HG03342 (cell line): Measurements from ENCODE around the gene LINGO4.

Experiments
- ATAC-seq: cut with Tn5 transposase; IDR thresholded peaks from one replicate; pipeline ENCODE4 v1.9.1; 2021; ENCODE audit warnings: mild to moderate bottlenecking, moderate library complexity; ENCODE audit not compliant: unreplicated experiment

Gene LINGO4

DNA sequence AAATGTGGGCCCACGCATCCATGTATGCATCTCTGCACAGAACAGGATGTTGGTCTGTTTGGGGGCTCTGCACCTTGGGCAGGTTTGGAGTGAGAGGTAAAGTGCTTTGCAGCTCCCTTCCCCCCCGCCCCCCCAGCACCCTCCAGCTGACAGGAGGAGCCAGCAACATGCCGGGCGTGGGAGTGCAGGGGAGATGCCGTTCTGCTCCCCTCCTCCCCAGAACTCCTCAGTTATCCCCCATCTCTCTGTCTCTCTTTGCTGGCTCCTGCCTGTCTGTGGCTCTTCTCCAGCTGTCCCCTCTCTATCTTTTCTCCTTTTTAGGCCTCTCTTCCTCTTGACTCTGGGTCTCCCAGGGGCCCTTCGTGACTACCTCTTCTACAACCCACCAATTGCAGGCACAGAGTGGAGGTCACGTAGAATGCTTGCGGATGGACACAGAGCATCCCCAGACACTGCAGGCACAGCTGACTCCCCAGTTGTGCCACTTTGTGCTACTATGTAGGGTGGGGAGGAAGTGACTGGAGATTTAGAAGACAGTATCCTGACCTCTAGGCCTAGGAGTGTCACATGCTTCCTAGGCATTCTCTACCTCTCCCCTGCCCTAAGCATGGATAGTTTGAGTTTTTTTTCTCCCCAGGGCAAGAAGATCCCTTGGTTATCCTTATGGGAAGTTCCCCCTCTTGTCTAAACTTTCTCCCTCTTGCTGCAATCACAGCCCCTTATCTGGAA lies 28.1 kb upstream of the LINGO4 start:
- ATAC-seq = no peak

DNA sequence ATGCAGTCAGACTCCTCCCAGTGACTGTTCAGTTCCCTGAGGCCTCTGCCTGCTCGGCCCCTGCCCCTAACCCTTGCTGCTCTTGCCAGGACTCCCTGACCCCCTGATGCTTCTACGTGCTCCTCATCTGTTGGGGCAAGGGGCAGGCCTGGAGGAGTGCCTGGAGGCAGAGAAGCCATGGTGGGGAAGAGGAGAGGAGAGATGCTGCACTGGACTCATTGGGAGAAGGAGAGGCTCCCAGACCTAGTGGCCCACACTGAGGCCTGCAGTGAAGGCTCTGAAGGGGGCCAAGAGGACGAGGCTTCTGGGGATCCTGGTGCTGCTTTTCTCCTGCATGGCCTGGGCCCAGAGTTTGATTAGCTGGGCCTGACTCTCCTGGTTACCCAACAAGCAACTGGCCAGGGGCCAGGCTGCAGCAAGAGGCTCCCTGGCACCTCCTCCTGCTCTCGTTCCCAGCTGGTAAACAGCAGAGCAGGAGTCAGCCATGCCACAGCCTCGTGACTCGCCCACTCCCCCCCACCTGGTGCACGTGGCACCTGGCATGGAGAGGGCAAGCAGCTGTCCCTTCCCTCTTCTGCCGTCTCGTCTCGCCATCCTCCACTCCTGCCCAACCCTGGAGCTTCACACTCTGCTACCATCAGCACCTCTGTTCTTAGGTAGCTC lies 27.2 kb upstream of the LINGO4 start:
- ATAC-seq = no peak

DNA sequence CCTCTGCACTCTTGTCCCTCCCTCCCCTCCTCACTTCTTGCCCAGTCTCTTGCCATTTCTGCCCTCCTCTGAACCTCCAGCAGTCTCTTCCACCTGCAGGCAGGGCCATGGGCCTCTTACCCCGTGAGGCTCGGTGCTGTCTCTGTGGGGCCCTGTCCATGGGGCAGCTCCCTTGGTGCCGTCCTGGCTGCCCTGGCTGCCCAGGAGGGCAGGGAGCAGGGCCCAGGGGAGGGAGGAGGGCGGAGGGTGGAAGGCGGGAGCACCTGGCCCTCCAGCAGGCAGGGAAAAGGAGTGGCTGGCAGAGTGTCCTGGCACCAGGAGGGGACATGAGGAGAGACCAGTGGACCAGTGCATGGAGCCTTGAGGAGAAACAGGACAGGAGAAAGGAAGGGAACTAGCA lies 26.4 kb upstream of the LINGO4 start, which contains the start of gene RORC:
Gene RORC, minus strand, starts transcription at position 198 of the 400 bp plus-strand sequence. Its CDS starts 38 bp downstream, at position 160.
- no peak for ATAC-seq

DNA sequence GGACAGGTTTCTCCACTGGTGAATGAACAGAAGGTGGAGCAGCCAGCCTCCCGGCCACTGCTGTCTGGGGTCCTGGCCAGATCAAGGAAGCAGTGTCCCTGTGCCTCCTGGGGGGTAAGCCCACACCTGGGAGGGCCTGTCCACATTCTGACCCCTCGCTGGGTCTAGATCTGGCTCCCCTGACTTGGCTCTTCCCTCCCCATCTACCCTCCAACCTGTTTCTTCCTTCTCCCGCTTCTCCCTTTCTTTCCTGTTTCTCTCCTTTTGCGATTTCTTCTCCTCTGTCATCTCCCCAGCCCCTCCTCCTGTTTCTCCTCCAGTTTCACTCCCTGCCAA lies 26.0 kb upstream of the LINGO4 start:
- ATAC-seq = no peak

DNA sequence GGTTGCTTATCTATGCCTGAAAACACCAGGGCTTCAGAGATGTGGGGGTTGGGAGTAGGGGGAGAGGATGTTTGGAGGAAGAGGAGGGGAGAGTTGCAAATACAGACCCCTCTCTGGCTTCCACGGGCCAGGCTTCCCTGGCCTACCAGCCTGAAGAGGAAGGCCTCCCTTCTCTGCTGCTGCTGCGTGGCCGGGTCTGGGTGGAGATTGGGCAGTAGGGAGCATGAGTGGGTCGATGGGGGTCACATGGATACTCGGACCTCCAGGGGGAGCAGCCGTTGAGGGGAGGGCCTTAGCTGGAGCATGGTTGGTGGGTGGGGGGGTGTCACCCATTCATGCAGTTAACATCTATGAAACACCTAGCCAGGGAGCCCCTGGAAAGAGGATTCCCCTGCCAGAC lies 24.8 kb upstream of the LINGO4 start:
- ATAC-seq = no peak

DNA sequence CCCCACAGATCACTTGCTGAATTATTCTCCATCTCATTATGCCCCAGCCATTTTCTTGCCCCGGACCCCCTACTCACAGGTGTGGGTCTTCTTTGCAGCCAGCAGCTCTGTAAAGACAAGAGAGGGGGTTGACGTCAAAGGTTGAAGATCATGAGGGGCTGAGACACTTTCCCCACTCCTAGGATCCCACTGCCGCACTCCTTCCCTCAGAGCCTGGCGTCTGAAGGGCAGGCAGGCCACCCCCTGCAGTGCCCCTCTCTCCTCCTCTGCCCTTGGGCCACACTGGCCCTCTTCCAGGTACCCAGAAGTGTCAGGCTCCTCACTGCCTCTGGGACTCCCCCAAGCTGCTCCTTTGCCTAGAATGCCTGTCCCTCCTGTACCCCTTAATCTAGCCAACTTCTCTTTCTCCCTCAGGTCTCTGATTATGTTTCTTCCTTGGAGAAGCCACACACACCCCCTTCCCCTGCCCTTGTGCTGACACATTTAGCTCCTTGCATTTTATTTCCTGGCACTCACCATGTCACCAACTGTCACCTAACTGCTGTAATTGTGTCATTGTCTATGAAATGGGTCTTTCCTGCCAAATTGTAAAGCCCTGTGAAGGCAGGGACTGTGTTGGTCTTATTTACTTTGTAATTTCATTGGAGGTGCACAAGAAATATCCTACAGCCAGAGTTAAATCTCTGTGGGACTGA lies 24.3 kb upstream of the LINGO4 start:
- ATAC-seq = no peak

DNA sequence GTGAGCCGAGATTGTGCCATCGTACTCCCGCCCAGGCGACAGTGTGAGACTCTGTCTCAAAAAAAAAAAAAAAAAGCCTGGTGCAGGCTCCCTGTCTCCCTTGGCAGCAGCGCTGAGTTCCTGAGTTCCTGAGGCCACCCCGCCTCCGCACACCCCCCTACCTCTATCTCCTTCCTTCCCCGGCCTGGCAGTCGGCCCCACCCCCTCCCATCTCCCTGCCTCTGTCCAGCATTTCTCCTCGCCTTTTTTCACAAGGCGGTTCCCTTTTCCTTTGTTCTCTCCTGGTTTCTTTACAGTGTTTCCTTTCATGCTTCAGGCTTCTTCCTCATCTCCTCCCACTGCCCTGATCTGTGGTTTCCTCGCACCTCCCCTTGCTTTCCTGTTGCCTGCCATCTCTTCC lies 23.7 kb upstream of the LINGO4 start:
- ATAC-seq = no peak

DNA sequence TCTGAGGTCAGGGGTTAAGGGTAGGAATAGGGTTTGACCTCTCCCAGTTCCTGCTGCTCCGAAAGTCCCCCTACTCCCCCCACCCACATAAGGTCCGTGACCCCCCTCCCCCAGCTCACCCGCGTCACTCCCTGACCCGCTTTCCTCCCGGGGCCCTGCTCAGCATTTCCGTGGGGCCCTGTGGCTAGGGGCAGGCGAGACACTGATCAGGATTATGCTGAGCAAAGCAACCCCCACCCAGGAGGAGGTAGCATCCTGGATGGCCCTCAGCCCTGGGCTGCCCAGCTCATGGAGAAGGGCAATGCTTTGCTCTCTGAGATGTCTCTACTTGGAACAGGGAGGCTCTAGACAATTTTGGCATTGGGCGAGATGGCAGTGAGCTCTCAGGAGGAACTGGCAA lies 22.6 kb upstream of the LINGO4 start:
- no peak for ATAC-seq

DNA sequence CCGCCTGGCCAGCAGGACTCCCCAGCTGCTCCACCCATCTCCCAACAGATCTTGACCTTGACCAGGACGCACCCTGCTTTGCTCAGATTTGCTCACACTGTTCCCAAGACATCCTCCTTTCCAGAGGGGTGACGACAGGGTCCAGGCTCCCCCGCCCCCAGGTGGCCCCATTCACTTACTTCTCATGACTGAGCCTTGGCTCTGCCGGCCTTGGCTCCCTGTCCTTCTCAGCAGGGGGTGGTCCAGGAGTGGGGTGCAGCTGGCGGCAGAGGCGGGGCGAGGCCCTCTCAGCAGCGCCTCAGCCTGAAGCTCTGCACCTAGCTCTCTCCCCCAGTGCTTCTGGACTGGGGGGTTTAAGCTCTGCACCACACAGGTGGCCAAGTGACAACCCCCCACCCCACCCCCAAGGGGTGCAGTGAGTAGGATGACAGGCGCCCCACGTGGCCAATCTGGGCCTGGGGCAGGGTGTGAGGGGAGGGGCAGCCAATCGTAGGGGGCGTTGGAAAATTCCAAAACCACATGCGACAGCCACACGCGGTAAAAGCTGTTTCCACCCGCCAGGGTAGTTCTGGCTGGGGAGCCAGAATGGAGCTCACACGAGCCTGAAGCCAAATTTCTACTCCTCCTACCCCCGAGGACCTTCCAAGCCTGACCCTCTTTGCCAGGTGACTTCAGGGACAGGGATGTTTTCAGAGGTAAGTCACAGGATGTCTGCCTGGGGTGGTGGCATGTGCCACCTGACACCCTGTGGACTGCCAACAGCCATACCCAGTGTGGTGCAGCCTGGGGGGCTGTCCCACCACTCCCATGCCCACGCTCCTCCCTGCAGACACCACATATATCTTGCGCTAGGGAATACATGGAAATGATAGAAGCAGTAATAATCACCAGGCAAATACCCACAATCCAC lies 20.8 kb upstream of the LINGO4 start:
- ATAC-seq = no peak

DNA sequence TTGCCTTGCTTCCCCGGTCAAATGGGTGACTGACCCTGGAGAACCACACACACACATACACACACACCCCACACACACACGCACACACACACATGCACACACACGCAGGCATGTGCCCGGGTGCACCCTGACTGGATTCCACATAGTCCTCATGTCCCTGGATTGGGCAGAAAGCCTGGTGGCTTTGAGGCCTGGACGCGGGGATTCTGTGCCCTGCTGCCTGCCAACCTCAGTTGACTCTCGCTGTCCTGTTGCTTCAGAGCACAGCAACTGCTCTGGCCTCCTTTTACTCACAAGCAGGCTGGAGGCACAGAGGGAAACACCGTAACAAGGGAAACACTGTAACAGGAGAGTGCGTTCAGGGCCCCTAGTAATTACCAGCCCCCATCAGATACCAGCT lies 20.0 kb upstream of the LINGO4 start:
- no peak for ATAC-seq

DNA sequence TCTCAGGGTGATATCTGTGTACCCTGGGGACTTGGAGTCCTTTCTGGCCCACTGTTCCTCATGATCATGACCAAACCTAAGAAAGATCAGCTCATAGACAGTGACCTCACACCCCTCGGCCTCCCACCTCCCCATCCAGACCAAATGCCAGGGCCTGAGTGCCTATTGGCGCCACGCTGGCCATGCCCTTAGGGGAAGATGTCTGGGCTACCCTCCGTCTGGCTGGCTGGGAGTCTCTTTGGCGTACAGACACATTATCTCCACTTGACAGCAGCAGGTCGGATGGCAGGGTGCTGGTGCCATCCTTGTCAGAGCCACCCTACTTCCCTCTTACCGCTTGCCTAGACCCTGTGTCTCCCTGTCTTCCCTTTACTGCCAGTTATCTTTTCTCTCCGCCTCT lies 18.0 kb upstream of the LINGO4 start:
- no peak for ATAC-seq

DNA sequence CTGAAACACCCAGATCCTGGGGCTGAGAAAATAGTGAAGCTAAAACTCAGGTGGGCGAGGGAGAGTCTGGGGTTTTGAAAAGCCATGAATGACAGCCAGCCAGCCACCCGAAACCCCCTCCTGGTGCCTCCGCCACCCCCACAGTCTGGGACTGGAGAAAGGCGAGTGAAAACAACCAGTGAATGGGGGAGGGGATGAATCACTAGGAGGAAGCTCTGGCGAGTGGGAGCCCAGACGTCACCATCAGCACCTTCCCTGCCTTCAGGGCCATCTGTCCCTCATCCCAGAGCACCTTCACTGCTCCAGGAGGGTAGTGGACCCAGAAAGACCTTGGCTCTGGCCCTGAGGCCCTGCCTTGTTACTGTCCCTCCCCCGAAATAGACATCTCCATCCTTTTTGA lies 17.2 kb upstream of the LINGO4 start:
- no peak for ATAC-seq

DNA sequence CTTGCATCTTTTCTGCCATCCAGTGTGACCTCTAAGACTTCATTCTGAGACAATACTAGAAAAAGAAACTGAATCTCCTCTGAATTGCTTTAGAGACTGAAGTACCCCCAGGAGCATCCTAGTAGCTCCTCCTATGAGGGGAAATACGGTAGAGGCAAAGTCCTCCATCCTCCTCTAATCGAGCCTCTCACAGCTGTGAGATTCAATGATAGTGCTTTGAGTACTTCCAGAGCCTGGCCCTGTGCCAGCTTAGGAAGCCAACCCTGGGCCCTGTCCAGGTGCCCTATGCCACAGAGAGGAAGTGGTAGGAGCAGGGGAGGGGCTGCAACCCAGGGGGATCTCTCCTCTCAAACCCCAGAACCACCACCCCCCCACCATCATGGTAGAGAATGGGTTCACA lies 15.7 kb upstream of the LINGO4 start:
- no peak for ATAC-seq

DNA sequence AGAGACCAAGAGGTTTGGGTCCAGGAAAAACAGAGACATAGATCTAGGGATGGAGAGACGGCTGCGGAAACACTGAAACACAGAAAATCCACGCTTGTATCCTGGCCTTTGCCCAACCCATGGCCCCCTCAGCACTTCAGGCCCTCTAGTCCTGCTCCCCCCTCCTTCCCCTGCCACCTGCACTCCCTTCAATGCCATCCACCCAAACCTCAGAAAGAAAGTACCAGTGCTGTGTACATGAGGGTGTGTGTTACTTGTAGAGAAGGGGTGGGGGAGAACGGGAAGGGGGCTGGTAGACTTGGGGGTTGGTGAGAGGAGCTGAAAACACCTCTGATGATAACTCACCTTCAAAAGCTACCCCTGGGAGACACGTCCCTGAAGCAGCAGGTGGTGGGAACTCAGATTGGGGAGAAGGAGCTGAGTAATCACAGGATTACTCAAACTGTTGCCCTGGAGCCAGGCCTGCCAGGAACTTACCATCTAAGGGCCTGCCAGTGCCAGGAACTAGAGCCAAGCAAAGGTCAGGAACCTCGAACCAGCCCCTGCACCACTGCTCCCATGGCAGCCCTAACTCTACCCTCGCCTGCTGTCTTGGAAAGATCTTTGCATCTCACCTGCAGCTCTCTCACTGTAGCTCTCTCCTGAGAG lies 14.9 kb upstream of the LINGO4 start:
- no peak for ATAC-seq

DNA sequence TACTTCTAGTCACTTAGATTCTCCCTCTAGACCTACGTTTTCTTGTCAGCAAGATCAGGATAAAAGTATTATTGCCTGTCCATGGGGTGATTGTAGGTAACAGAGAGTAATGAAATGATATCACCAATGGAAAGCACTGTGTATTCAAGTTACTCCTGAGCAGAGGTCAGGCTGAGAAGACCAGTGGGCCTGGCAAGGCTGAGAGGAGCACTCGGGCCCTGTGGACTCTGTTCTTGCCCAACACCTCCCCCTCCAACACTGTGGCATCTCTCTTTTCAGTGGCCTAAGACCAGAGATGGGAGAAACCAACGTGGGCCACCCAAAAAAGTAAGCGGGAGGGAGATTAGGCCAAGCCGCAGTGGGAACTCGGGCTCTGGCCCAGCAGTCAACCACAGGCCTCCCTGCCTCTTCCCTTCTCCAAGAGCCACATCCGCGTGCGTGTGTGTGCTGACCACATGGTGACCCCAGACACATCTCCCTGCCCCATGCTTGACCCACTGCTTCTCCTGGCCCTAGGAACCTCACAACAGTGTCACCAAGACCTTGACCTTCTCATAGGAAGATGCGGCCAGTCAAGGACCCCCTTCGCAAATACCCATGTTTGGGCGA lies 14.1 kb upstream of the LINGO4 start:
- ATAC-seq = no peak

DNA sequence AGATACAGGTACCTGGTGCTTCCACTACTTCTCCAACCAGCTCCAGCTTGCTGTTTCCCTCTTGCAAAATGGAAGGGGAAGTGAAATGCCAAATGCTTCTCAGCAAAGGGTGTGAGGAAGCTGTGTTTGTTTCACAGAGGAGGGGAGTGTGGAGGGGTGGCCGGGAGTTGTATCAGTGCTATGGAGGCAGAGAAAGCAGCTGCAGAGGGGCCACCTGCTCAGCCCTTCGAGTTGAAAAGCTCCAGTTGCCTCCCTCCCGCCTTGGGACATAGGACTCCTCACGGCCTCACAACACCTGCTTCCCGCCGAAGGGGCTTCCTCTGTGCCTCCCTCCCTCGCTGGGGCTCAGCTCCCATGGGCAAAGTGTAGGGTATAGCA lies 12.1 kb upstream of the LINGO4 start:
- no peak for ATAC-seq

DNA sequence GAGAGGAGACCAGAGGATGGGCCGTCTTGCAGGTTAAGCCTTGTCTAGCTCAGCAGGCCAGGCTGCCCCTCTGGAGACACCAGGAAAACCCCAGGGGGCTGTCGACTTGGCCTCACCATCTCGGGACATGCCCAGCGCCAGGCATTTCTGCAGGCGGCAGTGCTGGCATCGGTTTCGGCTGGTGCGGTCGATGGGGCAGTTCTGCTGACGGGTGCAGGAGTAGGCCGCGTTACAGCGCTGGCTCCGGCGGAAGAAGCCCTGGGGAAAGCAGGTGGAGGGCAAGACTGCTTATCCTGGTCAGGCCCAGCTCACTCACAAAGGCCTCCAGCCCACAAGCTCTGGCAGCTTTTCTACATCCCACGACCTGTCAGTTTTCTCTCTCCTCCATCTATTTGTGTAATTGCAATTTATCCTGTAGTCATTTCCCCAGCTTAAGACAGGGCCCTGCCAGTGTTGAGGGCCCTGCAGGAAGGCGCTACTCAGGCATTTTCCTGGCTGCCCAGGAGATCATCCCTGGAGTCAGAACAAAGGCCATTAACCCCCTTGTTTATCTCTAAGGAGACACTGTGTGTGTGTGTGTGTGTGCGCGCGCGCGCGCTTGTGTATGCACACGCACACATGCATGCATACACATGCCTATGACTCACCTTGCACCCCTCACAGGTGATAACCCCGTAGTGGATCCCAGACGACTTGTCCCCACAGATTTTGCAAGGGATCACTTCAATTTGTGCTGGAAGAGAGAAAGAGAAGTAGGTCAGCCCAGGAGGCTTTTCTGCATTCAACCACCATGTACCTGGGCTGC lies 11.5 kb upstream of the LINGO4 start:
- ATAC-seq = no peak

DNA sequence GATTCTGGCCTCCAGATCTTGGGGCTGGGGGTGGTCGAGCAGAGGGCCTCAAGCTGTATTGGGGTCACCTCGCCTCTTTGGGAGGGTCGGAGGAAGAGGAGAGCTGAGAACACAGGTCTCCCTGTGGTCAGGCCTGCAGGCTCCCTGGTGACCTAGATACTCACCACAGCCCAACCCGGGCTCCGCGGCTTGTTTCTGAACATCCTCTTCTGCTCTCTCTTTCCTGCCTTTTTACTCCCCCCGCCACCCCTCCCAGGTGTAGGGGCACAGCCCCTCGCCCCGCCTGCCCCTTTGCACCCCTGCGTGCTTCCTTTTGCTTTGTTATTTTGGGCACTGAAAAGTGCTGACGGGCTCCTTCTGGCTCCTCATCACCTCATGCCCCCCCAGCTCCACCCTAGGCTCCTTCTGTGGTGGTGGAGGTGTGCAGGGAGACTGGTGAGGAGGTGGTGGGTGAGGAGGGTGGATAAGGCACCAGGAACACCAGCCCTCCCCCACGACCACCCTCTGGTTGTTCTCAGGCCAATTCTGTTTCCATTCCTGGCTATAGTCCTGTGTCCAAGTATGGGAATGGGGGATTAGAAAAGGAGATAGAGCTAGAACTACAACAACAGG lies 10.6 kb upstream of the LINGO4 start:
- no peak for ATAC-seq

DNA sequence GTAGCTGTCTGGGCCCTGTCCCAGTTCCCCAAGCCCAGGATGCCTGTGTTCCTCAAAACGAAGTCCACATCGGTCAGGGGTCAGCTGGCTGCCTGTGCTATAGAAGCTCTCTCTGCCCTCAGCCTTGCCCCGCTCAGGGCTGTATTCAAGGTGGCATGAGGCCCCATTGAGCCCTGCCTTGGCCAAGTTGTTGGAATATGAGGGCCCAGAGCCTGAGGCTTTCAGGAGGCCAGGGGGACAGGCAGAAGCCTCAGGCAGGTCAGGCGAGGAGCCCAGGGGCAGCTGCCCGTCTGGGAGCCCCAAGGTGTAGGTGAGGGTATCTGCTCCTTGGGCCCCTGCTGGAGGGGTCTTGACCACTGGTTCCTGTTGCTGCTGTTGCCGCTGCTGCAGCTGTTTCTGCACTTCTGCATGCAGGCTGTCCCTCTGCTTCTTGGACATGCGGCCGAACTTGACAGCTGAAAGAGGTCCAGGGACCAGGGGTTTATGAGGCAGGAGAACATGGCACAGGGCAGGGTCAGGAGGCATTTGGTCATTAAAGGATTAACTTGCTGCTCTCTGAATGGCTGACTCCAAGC lies 9.8 kb upstream of the LINGO4 start:
- ATAC-seq = no peak
